ENCODE measurements around the gene DHX8.
A peak's percentile ranks its signal among the peaks of the same experiment; 100 is the strongest.
"Not testable (repeated sequence)": the region's sequence is repeated elsewhere in the genome, so short reads cannot be mapped to it uniquely, and the experiment has no call there.

DHX8 gene

GRCh38 chr17:43454868-43455267 lies 28.9 kb upstream of the DHX8 start:
- Mint-ChIP-seq H3K4me3 (no peak overlapping the region), H3K9me3 (no peaks in the 10 kb centered on the region), H3K27me3 (peaks cover 7% of the 10 kb centered on the region), H3K4me1 (peaks cover 10% of the 10 kb centered on the region), H3K27ac (no peak overlapping the region)
- DNase-seq = no peak
- ATAC-seq = no peak

- H3K4me3 Mint-ChIP-seq = no peak overlapping the region
- DNase-seq = no peak
- no peak for ATAC-seq
These were observed 27.7 kb upstream of the DHX8 start for GRCh38 chr17:43456029-43456428.

GRCh38 chr17:43456661-43457361 lies 27.0 kb upstream of the DHX8 start:
- Mint-ChIP-seq H3K27ac (no peak overlapping the region), H3K4me1 (peaks cover 10% of the 10 kb centered on the region), H3K4me3 (no peak overlapping the region), H3K27me3 (peaks cover 7% of the 10 kb centered on the region), H3K9me3 (no peaks in the 10 kb centered on the region)
- ATAC-seq = peak; percentile 67
- peak; percentile 6 to 26 for DNase-seq

More at GRCh38 chr17:43456029-43456428, 27.7 kb upstream of the DHX8 start:
- Mint-ChIP-seq H3K27ac (no peak overlapping the region), H3K4me1 (peaks cover 10% of the 10 kb centered on the region), H3K9me3 (no peaks in the 10 kb centered on the region), H3K27me3 (peaks cover 7% of the 10 kb centered on the region)

GRCh38 chr17:43457362-43457692 lies 26.4 kb upstream of the DHX8 start:
- no peak for ATAC-seq
- H3K9me3 Mint-ChIP-seq = no peaks in the 10 kb centered on the region

GRCh38 chr17:43459878-43460277 lies 23.9 kb upstream of the DHX8 start:
- H3K9me3 Mint-ChIP-seq, DNase-seq, ATAC-seq, H3K4me3 Mint-ChIP-seq, H3K27ac Mint-ChIP-seq: not testable (repeated sequence)
- Mint-ChIP-seq H3K27me3 (peaks cover 17% of the 10 kb centered on the region), H3K4me1 (peaks cover 10% of the 10 kb centered on the region)

More at GRCh38 chr17:43457362-43457692, 26.4 kb upstream of the DHX8 start:
- Mint-ChIP-seq H3K27ac (peak overlapping the region in 1 of 2 donors; percentile 19), H3K27me3 (peaks cover 7% of the 10 kb centered on the region), H3K4me3 (no peak overlapping the region), H3K4me1 (peaks cover 10% of the 10 kb centered on the region)
- DNase-seq = no peak

- no peak for ATAC-seq
- DNase-seq = no peak
- no peak overlapping the region for H3K4me3 Mint-ChIP-seq
- no peaks in the 10 kb centered on the region for H3K9me3 Mint-ChIP-seq
- H3K27me3 Mint-ChIP-seq = peaks cover 16% of the 10 kb centered on the region
- peaks cover 10% of the 10 kb centered on the region for H3K4me1 Mint-ChIP-seq
- H3K27ac Mint-ChIP-seq = no peak overlapping the region
These were observed 22.6 kb upstream of the DHX8 start for GRCh38 chr17:43461185-43461584.

GRCh38 chr17:43462569-43462968 lies 21.2 kb upstream of the DHX8 start:
- not testable (repeated sequence) for H3K4me3 Mint-ChIP-seq, H3K27ac Mint-ChIP-seq, H3K4me1 Mint-ChIP-seq, H3K9me3 Mint-ChIP-seq, H3K27me3 Mint-ChIP-seq, DNase-seq, ATAC-seq

- no peak for DNase-seq
- no peak for ATAC-seq
These were observed 20.5 kb upstream of the DHX8 start for GRCh38 chr17:43463241-43463640.

GRCh38 chr17:43464046-43464445 lies 19.7 kb upstream of the DHX8 start:
- DNase-seq = no peak
- Mint-ChIP-seq H3K27ac (peak overlapping the region in 1 of 2 donors; percentile 34), H3K4me1 (no peaks in the 10 kb centered on the region), H3K27me3 (peaks cover 10% of the 10 kb centered on the region), H3K4me3 (no peak overlapping the region), H3K9me3 (no peaks in the 10 kb centered on the region)
- no peak for ATAC-seq

More at GRCh38 chr17:43463241-43463640, 20.5 kb upstream of the DHX8 start:
- Mint-ChIP-seq H3K27ac (no peak overlapping the region), H3K27me3 (peaks cover 10% of the 10 kb centered on the region), H3K4me1 (no peaks in the 10 kb centered on the region), H3K4me3 (no peak overlapping the region), H3K9me3 (no peaks in the 10 kb centered on the region)

- H3K27ac Mint-ChIP-seq = no peak overlapping the region
- no peaks in the 10 kb centered on the region for H3K9me3 Mint-ChIP-seq
- ATAC-seq = no peak
- DNase-seq = no peak
- no peaks in the 10 kb centered on the region for H3K4me1 Mint-ChIP-seq
- H3K4me3 Mint-ChIP-seq = no peak overlapping the region
- H3K27me3 Mint-ChIP-seq = peaks cover 10% of the 10 kb centered on the region
These were observed 18.7 kb upstream of the DHX8 start for GRCh38 chr17:43465049-43465448.

- ATAC-seq (no peak), DNase-seq (no peak)
- Mint-ChIP-seq H3K27me3 (peaks cover 10% of the 10 kb centered on the region), H3K27ac (no peak overlapping the region), H3K9me3 (no peaks in the 10 kb centered on the region), H3K4me1 (no peaks in the 10 kb centered on the region), H3K4me3 (no peak overlapping the region)
These were observed 15.7 kb upstream of the DHX8 start for GRCh38 chr17:43467981-43468581.

- ATAC-seq (no peak), DNase-seq (no peak)
- H3K4me3 Mint-ChIP-seq = no peak overlapping the region
- H3K27ac Mint-ChIP-seq = no peak overlapping the region
- H3K27me3 Mint-ChIP-seq = peaks cover 10% of the 10 kb centered on the region
- H3K4me1 Mint-ChIP-seq = no peaks in the 10 kb centered on the region
- no peaks in the 10 kb centered on the region for H3K9me3 Mint-ChIP-seq
These were observed 15.1 kb upstream of the DHX8 start for GRCh38 chr17:43468691-43469139.

GRCh38 chr17:43469145-43469544 lies 14.6 kb upstream of the DHX8 start:
- no peak for DNase-seq
- no peak overlapping the region for H3K27ac Mint-ChIP-seq
- peaks cover 7% of the 10 kb centered on the region for H3K27me3 Mint-ChIP-seq

GRCh38 chr17:43471585-43472160 lies 12.1 kb upstream of the DHX8 start:
- H3K4me1 Mint-ChIP-seq = no peaks in the 10 kb centered on the region
- no peak for ATAC-seq
- DNase-seq = no peak
- no peaks in the 10 kb centered on the region for H3K9me3 Mint-ChIP-seq
- H3K27ac Mint-ChIP-seq = no peak overlapping the region
- no peaks in the 10 kb centered on the region for H3K27me3 Mint-ChIP-seq
- no peak overlapping the region for H3K4me3 Mint-ChIP-seq

More at GRCh38 chr17:43469145-43469544, 14.6 kb upstream of the DHX8 start:
- H3K4me1 Mint-ChIP-seq = no peaks in the 10 kb centered on the region
- no peak overlapping the region for H3K4me3 Mint-ChIP-seq
- no peak for ATAC-seq
- no peaks in the 10 kb centered on the region for H3K9me3 Mint-ChIP-seq

GRCh38 chr17:43475494-43476089 lies 8.2 kb upstream of the DHX8 start:
- Mint-ChIP-seq H3K9me3 (no peaks in the 10 kb centered on the region), H3K4me3 (no peak overlapping the region), H3K4me1 (no peaks in the 10 kb centered on the region), H3K27ac (no peak overlapping the region), H3K27me3 (no peaks in the 10 kb centered on the region)
- ATAC-seq = no peak
- no peak for DNase-seq

GRCh38 chr17:43476306-43476705 lies 7.5 kb upstream of the DHX8 start:
- ATAC-seq, H3K4me1 Mint-ChIP-seq, H3K27me3 Mint-ChIP-seq, DNase-seq, H3K4me3 Mint-ChIP-seq, H3K9me3 Mint-ChIP-seq: not testable (repeated sequence)
- H3K27ac Mint-ChIP-seq = peak overlapping the region in 1 of 2 donors; percentile 65
